OCI-LY3 (cell line): ENCODE data around the gene BAZ1A.

ENCODE experiments used
- H2AFZ ChIP-seq: fragments of 200-600, 300-600 bp; shearing (Covaris generic); 2 replicates; pipeline ENCODE4 v1.6.0; 2014; ENCODE audit warnings: antibody characterized with exemption, low read depth, low read length
- H3K27ac ChIP-seq: fragments of 200-600, 300-600 bp; sonication (generic); 2 replicates; pipeline ENCODE4 v1.5.1; 2014; ENCODE audit warnings: mild to moderate bottlenecking, low read length, moderate library complexity, mixed read lengths
- H3K27me3 ChIP-seq: fragments of 200-600, 300-600 bp; sonication (generic); 2 replicates; pipeline ENCODE4 v1.6.1; 2014; ENCODE audit warnings: low read depth, low read length, mixed read lengths
- H3K36me3 ChIP-seq: fragments of 200-600, 300-600 bp; sonication (generic); replicated peaks from 2 replicates; pipeline ENCODE3; 2014; ENCODE audit warnings: low read depth, low read length, mixed read lengths
- H3K4me1 ChIP-seq: fragments of 300-600, 200-600 bp; sonication (generic); 2 replicates; pipeline ENCODE4 v1.6.1; 2014; ENCODE audit warnings: low read length, mixed read lengths
- H3K4me2 ChIP-seq: fragments of 200-600, 300-600 bp; sonication (generic); 2 replicates; pipeline ENCODE4 v1.6.1; 2014; ENCODE audit warnings: low read length, mixed read lengths
- H3K4me3 ChIP-seq: fragments of 300-600, 200-600 bp; sonication (generic); 2 replicates; pipeline ENCODE4 v1.5.1; 2014; ENCODE audit warnings: antibody characterized with exemption, mild to moderate bottlenecking, low read length, moderate library complexity
- H3K79me2 ChIP-seq: fragments of 300-600, 200-600 bp; shearing (Covaris generic); 2 replicates; pipeline ENCODE4 v1.6.1; 2014; ENCODE audit warnings: mild to moderate bottlenecking, low read length, mixed read lengths
- H3K9ac ChIP-seq: fragments of 300-600, 200-600 bp; shearing (Covaris generic); 2 replicates; pipeline ENCODE4 v1.6.0; 2014; ENCODE audit warnings: mild to moderate bottlenecking, low read length, moderate library complexity
- H3K9me3 ChIP-seq: fragments of 200-600, 300-600 bp; shearing (Covaris generic); 2 replicates; pipeline ENCODE4 v1.6.1; 2014; ENCODE audit warnings: low read length, mixed read lengths; ENCODE audit not compliant: insufficient read depth
- H4K20me1 ChIP-seq: fragments of 200-600, 300-600 bp; sonication (generic); 2 replicates; pipeline ENCODE4 v1.6.1; 2016; ENCODE audit warnings: low read length, mixed read lengths; ENCODE audit not compliant: insufficient read depth
- CTCF ChIP-seq: fragments of 200-600, 300-600 bp; sonication (generic); IDR thresholded peaks from 2 replicates; pipeline ENCODE4 v1.5.1; 2014; ENCODE audit warnings: antibody characterized with exemption, low read length, low read depth
- EZH2phosphoT487 ChIP-seq: fragments of 200-600 bp; shearing (Covaris generic); IDR thresholded peaks from 2 replicates; pipeline ENCODE4 v1.6.1; 2018; ENCODE audit warnings: antibody characterized with exemption, mixed run types, low read depth

Gene BAZ1A

DNA sequence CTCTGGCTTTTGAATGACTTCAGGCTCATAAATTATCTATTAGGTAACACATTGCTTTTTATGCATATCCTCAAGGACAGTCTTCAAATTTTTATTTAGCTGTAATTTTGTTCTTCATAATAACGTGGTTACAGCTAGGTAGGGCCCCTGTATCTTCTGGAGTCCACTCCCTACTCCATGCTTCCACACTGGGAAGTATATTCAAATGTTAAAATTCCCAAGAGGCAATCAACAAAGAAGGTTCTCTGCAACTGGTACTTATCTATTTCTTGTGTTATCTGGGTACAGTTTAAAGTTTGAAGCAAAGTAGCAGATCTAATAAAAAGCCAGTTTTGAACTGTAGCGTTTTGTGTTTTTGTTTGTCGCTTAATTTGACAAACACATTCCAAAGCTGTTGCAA lies 20.1 kb upstream of the BAZ1A start:
- H3K79me2 ChIP-seq: no peaks in the 10 kb centered on the region
- no peak overlapping the region for H3K9ac ChIP-seq
- no peak overlapping the region for H3K4me3 ChIP-seq
- no peaks in the 10 kb centered on the region for H3K9me3 ChIP-seq
- no peak overlapping the region for H2AFZ ChIP-seq
- H4K20me1 ChIP-seq: no peaks in the 10 kb centered on the region
- no peaks in the 10 kb centered on the region for H3K36me3 ChIP-seq
- H3K27me3 ChIP-seq: no peaks in the 10 kb centered on the region
- no peak overlapping the region for H3K27ac ChIP-seq
- H3K4me1 ChIP-seq: peaks cover 4% of the 10 kb centered on the region; the same call in 1 of the 2 replicates
- H3K4me2 ChIP-seq: no peak overlapping the region
- TF ChIP-seq CTCF (no peak), EZH2phosphoT487 (no peak)

GRCh38 chr14:34890937-34891336 lies 15.8 kb upstream of the BAZ1A start:
- TF ChIP-seq CTCF: no peak
- no peak for TF ChIP-seq EZH2phosphoT487
- no peaks in the 10 kb centered on the region for H3K9me3 ChIP-seq
- H3K4me1 ChIP-seq: peaks cover 8% of the 10 kb centered on the region; the same call in 1 of the 2 replicates
- no peak overlapping the region for H2AFZ ChIP-seq
- no peaks in the 10 kb centered on the region for H4K20me1 ChIP-seq
- H3K9ac ChIP-seq: no peak overlapping the region
- H3K4me3 ChIP-seq: no peak overlapping the region
- H3K4me2 ChIP-seq: no peak overlapping the region
- H3K27me3 ChIP-seq: no peaks in the 10 kb centered on the region
- no peaks in the 10 kb centered on the region for H3K36me3 ChIP-seq
- no peaks in the 10 kb centered on the region for H3K79me2 ChIP-seq
- no peak overlapping the region for H3K27ac ChIP-seq

DNA sequence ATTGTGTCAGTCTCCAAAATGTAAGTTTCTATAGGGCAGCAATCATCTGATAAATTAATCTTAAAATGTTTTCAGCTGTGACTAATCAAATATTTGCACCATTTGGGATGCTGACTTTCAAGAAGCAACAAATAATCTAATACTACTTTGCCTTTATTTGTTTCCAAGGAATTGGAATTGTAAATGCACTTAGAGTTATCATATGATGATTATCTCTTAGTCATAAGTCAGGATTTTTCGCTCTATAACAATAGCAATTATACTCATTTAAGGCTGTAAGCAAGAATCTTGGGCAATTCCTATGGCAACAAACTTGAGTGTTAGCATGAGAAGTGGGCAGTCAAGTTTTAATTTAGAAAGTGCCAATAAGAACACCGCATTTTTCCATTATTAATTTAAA lies 13.0 kb upstream of the BAZ1A start:
- H3K36me3 ChIP-seq: no peaks in the 10 kb centered on the region
- H2AFZ ChIP-seq: no peak overlapping the region
- no peak overlapping the region for H3K4me2 ChIP-seq
- no peak overlapping the region for H3K27ac ChIP-seq
- no peaks in the 10 kb centered on the region for H4K20me1 ChIP-seq
- H3K79me2 ChIP-seq: no peaks in the 10 kb centered on the region
- H3K27me3 ChIP-seq: no peaks in the 10 kb centered on the region
- no peaks in the 10 kb centered on the region for H3K9me3 ChIP-seq
- TF ChIP-seq EZH2phosphoT487 (no peak), CTCF (no peak)
- H3K4me1 ChIP-seq: peaks cover 8% of the 10 kb centered on the region; the same call in 1 of the 2 replicates
- H3K4me3 ChIP-seq: no peak overlapping the region
- H3K9ac ChIP-seq: no peak overlapping the region

DNA sequence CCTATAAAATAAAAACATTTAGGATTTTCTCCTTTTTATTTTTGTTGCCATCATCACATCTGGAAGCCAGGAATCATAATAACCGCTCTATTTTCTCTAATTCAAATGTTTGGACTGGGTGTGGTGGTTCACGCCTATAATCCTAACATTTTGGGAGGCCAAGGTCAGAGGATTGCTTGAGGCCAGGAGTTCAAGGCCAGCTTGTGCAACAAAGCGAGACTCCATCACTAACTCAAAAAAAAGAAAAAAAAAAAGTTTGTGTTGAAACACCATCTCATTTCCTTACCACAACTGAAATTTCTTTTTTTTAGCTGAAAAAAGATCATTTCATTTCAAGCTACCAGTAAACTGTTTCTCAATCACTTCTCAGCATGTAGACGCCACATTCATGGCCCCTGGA lies 8.8 kb upstream of the BAZ1A start:
- H3K79me2 ChIP-seq: no peaks in the 10 kb centered on the region
- TF ChIP-seq CTCF: no peak
- no peak for TF ChIP-seq EZH2phosphoT487
- H3K4me1 ChIP-seq: peaks cover 4% of the 10 kb centered on the region; the same call in 1 of the 2 replicates
- H3K36me3 ChIP-seq: no peaks in the 10 kb centered on the region
- no peak overlapping the region for H3K27ac ChIP-seq
- H3K9me3 ChIP-seq: no peaks in the 10 kb centered on the region
- H3K9ac ChIP-seq: no peak overlapping the region
- no peaks in the 10 kb centered on the region for H4K20me1 ChIP-seq
- H3K4me2 ChIP-seq: no peak overlapping the region
- no peak overlapping the region for H3K4me3 ChIP-seq
- H3K27me3 ChIP-seq: no peaks in the 10 kb centered on the region
- H2AFZ ChIP-seq: no peak overlapping the region
